ENCODE results near the gene FGD3. TPM values are rescaled to one million over a fixed set of nuclear protein-coding genes. Genes with fewer than 3 reads are reported as not detected.

FGD3 gene
- total RNA-seq, 1 experiment from 2014 or later, result 1.8 TPM

DNA sequence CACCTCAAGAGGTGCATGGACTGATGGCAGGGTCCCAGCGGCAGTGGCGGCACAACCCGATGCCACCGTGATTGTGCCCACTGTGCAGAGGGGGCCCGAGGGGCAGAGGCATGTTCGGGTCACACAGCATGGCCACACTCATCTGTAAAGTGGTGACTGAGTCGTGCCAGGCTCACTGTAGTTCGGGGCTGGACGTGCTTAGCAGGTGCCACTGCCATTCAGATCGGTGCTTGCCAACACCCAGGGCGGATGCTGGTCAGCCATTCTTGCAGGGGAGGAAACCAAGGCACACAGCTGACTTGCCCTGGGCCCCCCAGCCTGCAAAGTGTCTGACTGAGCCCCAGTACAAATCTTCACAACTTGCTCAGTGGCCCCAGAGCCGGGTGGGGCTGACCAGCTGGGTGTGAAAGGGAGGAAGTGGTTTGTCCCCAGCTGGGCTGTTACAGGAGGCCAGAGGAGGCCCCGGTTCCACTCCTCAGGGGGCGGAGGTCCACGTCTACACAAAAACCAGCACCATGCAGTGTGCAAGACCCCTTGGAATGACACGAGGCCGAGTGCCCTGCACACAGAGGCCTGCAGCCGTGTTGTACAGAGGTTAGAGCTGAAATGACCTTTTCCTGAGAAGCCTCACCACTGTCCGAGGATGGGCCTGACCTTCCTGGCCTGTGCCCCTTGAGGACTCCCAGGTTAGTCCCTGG lies 17.9 kb downstream of the FGD3 start:
- no peak overlapping the region for H2BK20ac ChIP-seq (ENCODE audit: low read depth, low read length, poor library complexity, severe bottlenecking)
- WGBS (ENCODE audit: extremely low coverage, insufficient read length, low lambda C conversion rate), result no CpG with 5 or more reads among the region's 19 CpGs
- Mint-ChIP-seq H3K27me3 (ENCODE audit: low read depth) (peaks cover 2% of the 10 kb centered on the region), H3K9me3 (peaks cover 10% of the 10 kb centered on the region in 2 experiments; a peak in 4 of 5 replicates), H3K4me1 (peaks cover 26 to 31% of the 10 kb centered on the region in 2 experiments), H3K36me3 (ENCODE audit: insufficient read depth in 1 of 3, low read depth in 3 of 3) (peaks cover 5 to 10% (median 6%) of the 10 kb centered on the region in 3 experiments; a peak in 5 of 7 replicates), H3K4me3 (no peak overlapping the region; a peak in 1 of 5 replicates), H3K27ac (0 out of 7 replicates have a peak overlapping the region, but pooled peaks of 1 of the 3 experiments have one; percentile 72)
- H3K9me3 ChIP-seq (ENCODE audit: control insufficient read depth, low read depth, low read length), result no peaks in the 10 kb centered on the region
- peaks cover 11% of the 10 kb centered on the region for H3K4me1 ChIP-seq (ENCODE audit: insufficient read depth, low read length)
- H4K5ac ChIP-seq (ENCODE audit: insufficient read length, low read depth, low read length), result no peak overlapping the region
- no peak overlapping the region for H3T11ph ChIP-seq (ENCODE audit: low read length)
- H2AK5ac ChIP-seq (ENCODE audit: insufficient read length, low read length), result no peak overlapping the region
- no peak overlapping the region for H2BK120ac ChIP-seq (ENCODE audit: low read depth, low read length, poor library complexity, severe bottlenecking)
- H4K20me1 ChIP-seq (ENCODE audit: control insufficient read depth, insufficient read depth, insufficient read length), result no peaks in the 10 kb centered on the region
- no peaks in the 10 kb centered on the region for H3K79me1 ChIP-seq (ENCODE audit: insufficient read depth, low read depth, low read length, poor library complexity, severe bottlenecking)
- H2BK12ac ChIP-seq (ENCODE audit: insufficient read length, low read depth, low read length), result no peak overlapping the region
- H3K4me2 ChIP-seq (ENCODE audit: insufficient read depth, insufficient read length, low read length), result no peak overlapping the region
- no peak overlapping the region for H4K91ac ChIP-seq (ENCODE audit: insufficient read length, low read depth, low read length)
- H3K9ac ChIP-seq (ENCODE audit: extremely low read depth, insufficient read length, low read length), result no peak overlapping the region
- TF ChIP-seq, protein P1, sequence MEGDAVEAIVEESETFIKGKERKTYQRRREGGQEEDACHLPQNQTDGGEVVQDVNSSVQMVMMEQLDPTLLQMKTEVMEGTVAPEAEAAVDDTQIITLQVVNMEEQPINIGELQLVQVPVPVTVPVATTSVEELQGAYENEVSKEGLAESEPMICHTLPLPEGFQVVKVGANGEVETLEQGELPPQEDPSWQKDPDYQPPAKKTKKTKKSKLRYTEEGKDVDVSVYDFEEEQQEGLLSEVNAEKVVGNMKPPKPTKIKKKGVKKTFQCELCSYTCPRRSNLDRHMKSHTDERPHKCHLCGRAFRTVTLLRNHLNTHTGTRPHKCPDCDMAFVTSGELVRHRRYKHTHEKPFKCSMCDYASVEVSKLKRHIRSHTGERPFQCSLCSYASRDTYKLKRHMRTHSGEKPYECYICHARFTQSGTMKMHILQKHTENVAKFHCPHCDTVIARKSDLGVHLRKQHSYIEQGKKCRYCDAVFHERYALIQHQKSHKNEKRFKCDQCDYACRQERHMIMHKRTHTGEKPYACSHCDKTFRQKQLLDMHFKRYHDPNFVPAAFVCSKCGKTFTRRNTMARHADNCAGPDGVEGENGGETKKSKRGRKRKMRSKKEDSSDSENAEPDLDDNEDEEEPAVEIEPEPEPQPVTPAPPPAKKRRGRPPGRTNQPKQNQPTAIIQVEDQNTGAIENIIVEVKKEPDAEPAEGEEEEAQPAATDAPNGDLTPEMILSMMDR (conservative IDR thresholded peaks at IDR 0.05), result no peak
- H3K27ac ChIP-seq (ENCODE audit: insufficient read length, low read depth, low read length), result no peak overlapping the region
- H3K79me2 ChIP-seq (ENCODE audit: insufficient read depth, low read length), result no peaks in the 10 kb centered on the region
- DNase-seq, result no peak
- no peak overlapping the region for H2BK15ac ChIP-seq (ENCODE audit: low read depth, low read length)
- no peaks in the 10 kb centered on the region for H3K23me2 ChIP-seq (ENCODE audit: insufficient read length, low read depth, low read length, poor library complexity, severe bottlenecking)
- no peak overlapping the region for H4K8ac ChIP-seq (replicated peaks; ENCODE audit: insufficient read length, low read depth, low read length)
- H3K14ac ChIP-seq (ENCODE audit: insufficient read depth, low read length), result no peak overlapping the region
- no peak overlapping the region for H3K56ac ChIP-seq (ENCODE audit: insufficient read length, low read depth, low read length)
- no peak overlapping the region for H2AFZ ChIP-seq (ENCODE audit: low read length)
- no peaks in the 10 kb centered on the region for H3K27me3 ChIP-seq (ENCODE audit: insufficient read depth, low read length)
- H3K23ac ChIP-seq (ENCODE audit: insufficient read length, low read depth, low read length), result no peak overlapping the region
- no peak overlapping the region for H3K18ac ChIP-seq (ENCODE audit: insufficient read length, low read depth, low read length)
- H2BK5ac ChIP-seq (ENCODE audit: insufficient read length, low read length), result no peak overlapping the region
- H3K4ac ChIP-seq (ENCODE audit: low read depth, low read length), result no peak overlapping the region
